IMR-90 (cell line): ENCODE data around the gene SSH2. TPM values are rescaled to one million over a fixed set of nuclear protein-coding genes. Genes with fewer than 3 reads are reported as not detected.

Source experiments
- ATAC-seq: fragments of 200-7000 bp; cut with Tn5 transposase; 2 replicates; pipeline ENCODE4 v1.9.1; 2020; ENCODE audit warnings: low read depth, mild to moderate bottlenecking, moderate library complexity
- BruUV-seq: library from RNA; stranded (reverse); fragments of 400-500 nt; replicated peaks from 2 replicates; lab custom pipeline; 2021; lab: Mats Ljungman, UMichigan
- CTCF ChIA-PET: fragments of 300-600 bp; formaldehyde crosslinking; extraction: SDS; loops from one replicate; lab custom pipeline; 2021; ENCODE audit warnings: antibody characterized with exemption; lab: Yijun Ruan, JAX
- POLR2A ChIA-PET: fragments of 300-600 bp; sonication (Branson Sonifier 250); formaldehyde crosslinking; loops from one replicate; lab custom pipeline; 2022; ENCODE audit warnings: antibody characterized with exemption; ENCODE audit not compliant: unreplicated experiment; lab: Charles Lee
- DNase-seq: peaks from one replicate; pipeline ENCODE4 v3.0.0; 2013
- H2AFZ ChIP-seq: replicated peaks from 2 replicates; pipeline ENCODE3; 2013; ENCODE audit warnings: low read length, mild to moderate bottlenecking; ENCODE audit not compliant: poor library complexity
- H2AK5ac ChIP-seq: 2 replicates; pipeline ENCODE4 v1.6.1; 2013; ENCODE audit warnings: low read depth, low read length, inconsistent platforms
- H2AK9ac ChIP-seq: replicated peaks from 2 replicates; pipeline ENCODE3; 2013; ENCODE audit warnings: mild to moderate bottlenecking, low read depth, low read length, moderate library complexity; ENCODE audit not compliant: poor library complexity
- H2BK120ac ChIP-seq: 2 replicates; pipeline ENCODE4 v1.6.1; 2013; ENCODE audit warnings: low read depth, low read length, inconsistent platforms
- H2BK15ac ChIP-seq: 3 replicates; pipeline ENCODE4 v1.6.1; 2013; ENCODE audit warnings: low read depth, low read length, inconsistent platforms
- H2BK20ac ChIP-seq: 2 replicates; pipeline ENCODE4 v1.6.1; 2013; ENCODE audit warnings: low read depth, mild to moderate bottlenecking, inconsistent platforms, low read length, moderate library complexity
- H2BK5ac ChIP-seq: 2 replicates; pipeline ENCODE4 v1.6.1; 2013; ENCODE audit warnings: mild to moderate bottlenecking, low read depth, low read length, inconsistent platforms; ENCODE audit not compliant: poor library complexity, severe bottlenecking
- H3K14ac ChIP-seq: replicated peaks from 2 replicates; pipeline ENCODE4 v1.6.1; 2013; ENCODE audit warnings: low read depth, low read length, inconsistent platforms
- H3K18ac ChIP-seq: 2 replicates; pipeline ENCODE4 v1.6.1; 2013; ENCODE audit warnings: low read depth, low read length, control low read depth
- H3K23ac ChIP-seq: 2 replicates; pipeline ENCODE4 v1.6.1; 2013; ENCODE audit warnings: low read depth, low read length, inconsistent platforms
- H3K27ac ChIP-seq: 2 replicates; pipeline ENCODE4 v1.5.1; 2013; ENCODE audit warnings: mild to moderate bottlenecking, control low read depth, low read length; ENCODE audit not compliant: insufficient read depth
- H3K27me3 ChIP-seq: 2 replicates; pipeline ENCODE4 v1.6.1; 2013; ENCODE audit warnings: low read length; ENCODE audit not compliant: control insufficient read depth, insufficient read depth
- H3K36me3 ChIP-seq: 2 replicates; pipeline ENCODE4 v1.6.1; 2013; ENCODE audit warnings: low read length, mixed read lengths; ENCODE audit not compliant: control insufficient read depth, insufficient read depth
- H3K4ac ChIP-seq: 2 replicates; pipeline ENCODE4 v1.6.1; 2013; ENCODE audit warnings: low read depth, low read length, inconsistent platforms
- H3K4me1 ChIP-seq: 2 replicates; pipeline ENCODE4 v1.6.1; 2013; ENCODE audit warnings: low read length, mixed read lengths; ENCODE audit not compliant: control insufficient read depth, insufficient read depth
- H3K4me2 ChIP-seq: 2 replicates; pipeline ENCODE4 v1.6.1; 2013; ENCODE audit warnings: low read depth, mild to moderate bottlenecking, control low read depth, low read length, moderate library complexity
- H3K4me3 ChIP-seq: 2 replicates; pipeline ENCODE4 v1.5.1; 2013; ENCODE audit warnings: low read depth, mild to moderate bottlenecking, control low read depth, low read length, moderate library complexity; ENCODE audit not compliant: insufficient read depth
- H3K56ac ChIP-seq: 2 replicates; pipeline ENCODE4 v1.6.1; 2013; ENCODE audit warnings: low read length, inconsistent platforms; ENCODE audit not compliant: insufficient read depth; ENCODE audit errors: extremely low read depth
- H3K79me1 ChIP-seq, 2 experiments: 2 replicates each; pipeline ENCODE4 v1.6.1; 2013; ENCODE audit warnings: low read length in 2 of 2, inconsistent platforms in 1 of 2, low read depth in 1 of 2
- H3K9ac ChIP-seq: 2 replicates; pipeline ENCODE4 v1.6.1; 2013; ENCODE audit warnings: low read depth, low read length, control low read depth
- H3K9me1 ChIP-seq: 2 replicates; pipeline ENCODE4 v1.6.1; 2013; ENCODE audit warnings: low read length, inconsistent platforms; ENCODE audit not compliant: insufficient read depth
- H3K9me3 ChIP-seq: 2 replicates; pipeline ENCODE4 v1.6.1; 2013; ENCODE audit warnings: low read length; ENCODE audit not compliant: control insufficient read depth, insufficient read depth
- H4K20me1 ChIP-seq: 2 replicates; pipeline ENCODE4 v1.6.1; 2013; ENCODE audit warnings: low read length, inconsistent platforms; ENCODE audit not compliant: insufficient read depth
- H4K5ac ChIP-seq: 2 replicates; pipeline ENCODE4 v1.6.1; 2013; ENCODE audit warnings: mild to moderate bottlenecking, low read depth, low read length, control low read depth
- H4K8ac ChIP-seq, 2 experiments: 2 replicates each; pipeline ENCODE4 v1.6.1; 2013; ENCODE audit warnings: low read depth in 2 of 2, low read length in 2 of 2, control low read depth in 1 of 2, inconsistent platforms in 1 of 2
- H4K91ac ChIP-seq: 2 replicates; pipeline ENCODE4 v1.6.1; 2013; ENCODE audit warnings: low read depth, low read length, inconsistent platforms; ENCODE audit not compliant: insufficient read depth
- BHLHE40 ChIP-seq: fragments of 150-350 bp; IDR thresholded peaks from 2 replicates; pipeline ENCODE4 v1.6.1; 2016; ENCODE audit warnings: mild to moderate bottlenecking, low read depth, low read length
- FOS ChIP-seq: fragments of 150-350 bp; IDR thresholded peaks from 2 replicates; pipeline ENCODE4 v1.6.1; 2016; ENCODE audit warnings: low read depth, low read length
- NFE2L2 ChIP-seq: fragments of 150-350 bp; IDR thresholded peaks from 2 replicates; pipeline ENCODE4 v1.6.1; 2016; ENCODE audit warnings: low read depth, mild to moderate bottlenecking, low read length
- WGBS, 2 experiments: methylation state at CpG; one replicate each; pipeline versions ENCODE4 v1.1.5 to v1.1.7; 2013; ENCODE audit warnings: missing lambda C conversion rate in 2 of 2; ENCODE audit not compliant: insufficient read length in 1 of 2; ENCODE audit errors: extremely low coverage in 2 of 2; 5-methylcytosine and 5-hydroxymethylcytosine counted together
- dilution Hi-C: fragments of 300-500 bp; cut with HindIII; formaldehyde crosslinking; loops from one replicate; pipeline ENCODE4 v1.14.3; 2018; ENCODE audit warnings: low sequenced_read_pairs; ENCODE audit not compliant: unreplicated experiment
- in situ Hi-C: fragments of 300-500 bp; cut with MboI; formaldehyde crosslinking; loops from 3 replicates; pipeline ENCODE4 v1.14.3; 2019; ENCODE audit warnings: low sequenced_read_pairs, inconsistent platforms, mixed read lengths
- intact Hi-C: fragments of 100-400 bp; cut with micrococcal nuclease; formaldehyde crosslinking; loops from 2 replicates; pipeline ENCODE4 v1.10.0; 2022
- polyA plus RNA-seq, 3 experiments: library from polyadenylated mRNA; depleted of rRNA; stranded (reverse); fragments of >200 nt; gene quantifications; 2 replicates each; pipeline ENCODE4 v1.2.3, GENCODE V29; 2012; ENCODE audit warnings: low replicate concordance in 1 of 3
- total RNA-seq: library from RNA; depleted of rRNA; stranded (reverse); fragments of >200 nt; gene quantifications from 2 replicates; pipeline ENCODE4 v1.2.3, GENCODE V29; 2012

Gene SSH2
- total and polyA plus RNA-seq, 2 of the 4 experiments (the other 2 are of a cell fraction): 9.3 TPM

DNA sequence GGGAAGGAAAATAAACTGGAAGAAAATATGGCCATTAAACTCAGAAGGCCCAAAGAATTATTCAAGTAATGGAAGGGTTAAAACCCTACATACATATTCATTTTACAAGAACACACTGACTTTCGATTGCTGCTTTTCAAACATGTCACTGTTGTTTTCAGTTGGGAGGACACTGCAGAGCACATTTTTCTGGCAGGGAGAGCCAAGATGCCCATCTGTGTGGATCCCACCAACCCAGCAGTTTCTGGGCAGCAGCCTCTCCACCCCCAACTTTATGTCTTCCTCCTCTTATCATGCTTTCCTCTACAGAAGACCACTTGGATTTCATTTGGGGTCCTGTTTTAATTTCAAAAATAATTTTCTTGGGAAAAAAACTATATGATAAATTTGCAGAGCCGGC is 300.2 kb downstream of the SSH2 start:
- H3K4me3 ChIP-seq: no peak overlapping the region
- H3K79me1 ChIP-seq: no peaks in the 10 kb centered on the region; a peak in 1 of 4 replicates
- no peak overlapping the region for H3K4ac ChIP-seq
- no peak overlapping the region for H2AK9ac ChIP-seq
- H2BK120ac ChIP-seq: no peak overlapping the region
- dilution Hi-C loops (no loop called here), intact Hi-C loops (no loop called here), in situ Hi-C loops (no loop called here)
- H2BK5ac ChIP-seq: no peak overlapping the region
- no peak overlapping the region for H2BK15ac ChIP-seq
- H4K20me1 ChIP-seq: no peaks in the 10 kb centered on the region
- H3K18ac ChIP-seq: no peak overlapping the region
- ChIA-PET POLR2A (no interaction called here), CTCF (no interaction called here)
- H3K36me3 ChIP-seq: peaks cover 33% of the 10 kb centered on the region
- no peak for DNase-seq
- H3K9me1 ChIP-seq: peaks cover 5% of the 10 kb centered on the region
- ATAC-seq: no peak
- H4K8ac ChIP-seq: no peak overlapping the region
- H2AFZ ChIP-seq: no peak overlapping the region
- H3K27ac ChIP-seq: no peak overlapping the region
- H3K14ac ChIP-seq: no peak overlapping the region
- no peaks in the 10 kb centered on the region for H3K27me3 ChIP-seq
- H4K5ac ChIP-seq: no peak overlapping the region
- TF ChIP-seq FOS (no peak), NFE2L2 (no peak), BHLHE40 (no peak)
- 56% methylated on average over 2 of the region's 2 CpGs; no CpG with 5 or more reads in 1 of the 2 experiments for WGBS, 2 experiments
- no peaks in the 10 kb centered on the region for H3K4me1 ChIP-seq
- H3K9ac ChIP-seq: no peak overlapping the region
- no peak overlapping the region for H3K4me2 ChIP-seq
- H4K91ac ChIP-seq: no peak overlapping the region
- H3K9me3 ChIP-seq: no peaks in the 10 kb centered on the region
- H3K56ac ChIP-seq: no peak overlapping the region
- H3K23ac ChIP-seq: no peak overlapping the region
- no peak overlapping the region for H2AK5ac ChIP-seq
- no TSS peak for BruUV-seq
- no peak overlapping the region for H2BK20ac ChIP-seq
